Gastrocnemius medialis (tissue), 4 donors: Measurements from ENCODE around the gene SAC3D1. TPM values are rescaled to one million over a fixed set of nuclear protein-coding genes. Genes with fewer than 3 reads are reported as not detected.

Experiments used
- ATAC-seq, 2 donors: fragments of 150-250 bp; one replicate each; pipeline ENCODE4 v1.9.1; 2016
- DNase-seq, 2 donors: peaks; one replicate each; pipeline ENCODE4 v3.0.0-alpha.2; 2019
- H3K27ac ChIP-seq, 4 donors: fragments of 200-600 bp; sonication (generic); 1 replicate in 1 of 4; 2 replicates in 3 of 4; pipeline ENCODE4 v1.5.1; 2016 to 2018; ENCODE audit warnings: mild to moderate bottlenecking in 2 of 4, moderate library complexity in 1 of 4
- H3K27me3 ChIP-seq, 3 donors: fragments of 200-600 bp; sonication (generic) in 2 of 3; 1 replicate in 1 of 3; 2 replicates in 2 of 3; pipeline versions ENCODE4 v1.5.1 to v1.6.0; 2016 to 2019; ENCODE audit warnings: mild to moderate bottlenecking in 1 of 3, moderate library complexity in 1 of 3
- H3K36me3 ChIP-seq, 2 donors: fragments of 200-600 bp; sonication (generic) in 1 of 2; one replicate each; pipeline ENCODE4 v1.5.1; 2017 to 2018
- H3K4me1 ChIP-seq, 2 donors: fragments of 200-600 bp; sonication (generic) in 1 of 2; one replicate each; pipeline ENCODE4 v1.5.1; 2016 to 2017; ENCODE audit warnings: mild to moderate bottlenecking in 2 of 2
- H3K4me3 ChIP-seq, 4 donors: fragments of 200-600 bp; sonication (generic) in 3 of 4; 1 replicate in 1 of 4; 2 replicates in 3 of 4; pipeline ENCODE4 v1.5.1; 2016 to 2019; ENCODE audit warnings: mild to moderate bottlenecking in 2 of 4
- H3K9me3 ChIP-seq, 3 donors: fragments of 200-600 bp; sonication (generic) in 2 of 3; 1 replicate in 1 of 3; 2 replicates in 2 of 3; pipeline ENCODE4 v1.5.1; 2016 to 2019
- POLR2A ChIP-seq, 2 donors: fragments of 450-650 bp; IDR thresholded peaks; one replicate each; pipeline ENCODE4 v1.6.1; 2017; ENCODE audit warnings: antibody characterized with exemption in 2 of 2, mild to moderate bottlenecking in 2 of 2, moderate library complexity in 2 of 2
- in situ Hi-C, 4 donors: fragments of 200-750 bp; cut with MboI; loops; one replicate each; pipeline versions ENCODE4 v1.15.0 to v1.8.0; 2017; ENCODE audit warnings: low sequenced_read_pairs in 4 of 4
- intact Hi-C: fragments of 100-400 bp; cut with DNase I; formaldehyde crosslinking; loops from one replicate; pipeline ENCODE4 v1.15.1; 2023; ENCODE audit warnings: low total_unique reads
- total RNA-seq, 4 donors: library from RNA; depleted of rRNA; stranded (reverse); fragments of >200 nt; gene quantifications; one replicate each; pipeline versions ENCODE4 v1.1.0 to v1.2.3, GENCODE V29; 2016
- TF ChIP-seq, protein P1 (sequence below), 5 experiments: fragments of 450-650 bp in 3 of 5; fragments of 200-600 bp in 2 of 5; sonication (generic) in 2 of 5; IDR thresholded peaks in 4 of 5; conservative IDR thresholded peaks in 1 of 5; 1 replicate in 4 of 5; 2 replicates in 1 of 5; pipeline ENCODE4 v1.5.1; 2016 to 2019; ENCODE audit warnings: antibody characterized with exemption in 5 of 5, mild to moderate bottlenecking in 3 of 5, moderate library complexity in 3 of 5

SAC3D1 gene
- total RNA-seq, 4 donors from 2014 or later: 9.0 to 27.2 (median 14.4) TPM

DNA sequence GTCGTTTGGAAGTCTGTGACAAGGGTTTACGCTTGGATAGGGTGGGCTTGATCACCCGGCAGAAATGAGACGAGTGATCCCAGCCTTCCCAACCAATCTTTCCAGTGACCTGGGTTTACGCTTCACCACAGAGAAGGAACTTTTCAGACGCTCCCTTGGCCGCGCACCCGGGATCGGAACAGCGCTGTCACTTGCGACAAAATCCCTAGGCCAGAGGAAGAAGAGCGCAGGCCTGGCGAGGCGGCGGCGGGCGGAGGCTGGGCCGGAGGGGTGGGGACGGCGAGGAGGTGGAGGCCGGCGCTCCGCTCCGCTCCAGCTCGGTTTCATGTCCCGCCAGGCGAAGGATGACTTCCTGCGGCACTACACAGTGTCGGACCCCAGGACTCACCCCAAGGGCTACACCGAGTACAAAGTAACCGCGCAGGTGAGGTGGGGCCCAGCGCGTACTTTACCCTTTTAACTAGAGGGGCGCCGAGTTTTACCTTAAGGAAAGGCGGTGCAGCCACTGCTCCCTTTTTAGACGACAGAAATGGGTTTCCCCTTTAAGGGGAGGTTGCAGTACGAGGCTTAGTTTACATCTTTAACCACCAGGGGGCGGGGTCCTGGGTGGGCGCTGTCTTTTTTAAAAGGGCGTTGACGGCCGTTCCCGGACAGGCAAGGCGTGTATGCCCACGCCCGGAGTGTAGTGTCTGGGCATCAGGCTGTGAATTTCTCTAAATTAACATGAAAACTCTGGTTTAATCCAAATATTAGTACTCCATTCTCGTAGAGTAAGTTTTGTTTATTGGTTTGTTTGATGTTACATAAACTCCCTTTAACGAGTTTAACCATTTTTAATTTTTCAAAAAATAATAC is 13.6 kb upstream of the SAC3D1 start, which contains the start of gene SNX15:
SNX15 (plus strand) TSS at position 227 of the 855 bp plus-strand sequence; CDS start at position 326, 99 bp downstream.
- Histone ChIP-seq H3K4me3 (peak within 1 kb of the TSS; percentile 61 to 73 (median 70)), H3K9me3 (no peaks in the 10 kb centered on the region), H3K27me3 (no peaks in the 10 kb centered on the region), H3K4me1 (peaks cover 12 to 13% of the 10 kb centered on the region in 2 donors), H3K27ac (peak within 1 kb of the TSS; percentile 83 to 94 (median 89)), H3K36me3 (peaks cover 0 to 12% of the 10 kb centered on the region in 2 donors)
- in situ Hi-C loops: loop anchor here in 2 of 4 donors (5.0 to 10.0 kb wide), 2 partner anchors 103 to 110 kb away; partner anchors contain the start of genes ATG2A (in 1 of the 2) and PPP2R5B (in 1 of the 2)
- TF ChIP-seq, protein P1, sequence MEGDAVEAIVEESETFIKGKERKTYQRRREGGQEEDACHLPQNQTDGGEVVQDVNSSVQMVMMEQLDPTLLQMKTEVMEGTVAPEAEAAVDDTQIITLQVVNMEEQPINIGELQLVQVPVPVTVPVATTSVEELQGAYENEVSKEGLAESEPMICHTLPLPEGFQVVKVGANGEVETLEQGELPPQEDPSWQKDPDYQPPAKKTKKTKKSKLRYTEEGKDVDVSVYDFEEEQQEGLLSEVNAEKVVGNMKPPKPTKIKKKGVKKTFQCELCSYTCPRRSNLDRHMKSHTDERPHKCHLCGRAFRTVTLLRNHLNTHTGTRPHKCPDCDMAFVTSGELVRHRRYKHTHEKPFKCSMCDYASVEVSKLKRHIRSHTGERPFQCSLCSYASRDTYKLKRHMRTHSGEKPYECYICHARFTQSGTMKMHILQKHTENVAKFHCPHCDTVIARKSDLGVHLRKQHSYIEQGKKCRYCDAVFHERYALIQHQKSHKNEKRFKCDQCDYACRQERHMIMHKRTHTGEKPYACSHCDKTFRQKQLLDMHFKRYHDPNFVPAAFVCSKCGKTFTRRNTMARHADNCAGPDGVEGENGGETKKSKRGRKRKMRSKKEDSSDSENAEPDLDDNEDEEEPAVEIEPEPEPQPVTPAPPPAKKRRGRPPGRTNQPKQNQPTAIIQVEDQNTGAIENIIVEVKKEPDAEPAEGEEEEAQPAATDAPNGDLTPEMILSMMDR (IDR thresholded peaks at IDR 0.05 in 4 of 5, conservative IDR thresholded peaks at IDR 0.05 in 1 of 5): peak in 4 of 5 experiments; percentile 77 to 88 (median 83)
- TF ChIP-seq POLR2A (IDR thresholded peaks at IDR 0.05): peak; percentile 71 to 82
- DNase-seq: peak; percentile 92 to 93
- intact Hi-C loops: loop anchor here (1.0 to 5.0 kb wide), 8 partner anchors 13 to 890 kb away; partner anchors contain the start of genes ARL2, ATG2A, C11orf68 and CDCA5
- peak; percentile 99 to 100 for ATAC-seq

DNA sequence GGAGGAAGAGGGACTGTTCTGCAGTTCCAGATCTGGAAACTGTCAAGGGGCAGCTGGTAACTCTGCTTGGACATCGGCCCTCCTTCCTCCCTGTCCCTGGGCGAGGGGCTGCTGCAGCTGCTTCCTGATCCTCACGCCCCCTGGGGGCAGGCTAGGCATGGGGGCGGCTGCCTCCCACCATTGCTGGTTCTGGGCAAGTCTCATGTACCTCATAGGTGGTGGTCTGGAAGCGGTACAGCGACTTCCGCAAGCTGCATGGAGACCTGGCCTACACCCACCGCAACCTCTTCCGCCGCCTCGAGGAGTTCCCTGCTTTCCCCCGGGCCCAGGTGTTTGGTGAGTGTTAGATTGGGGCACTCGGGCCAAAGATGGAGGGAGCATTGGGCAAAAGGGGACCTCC is 8.8 kb upstream of the SAC3D1 start:
- H3K9me3 ChIP-seq: no peaks in the 10 kb centered on the region
- H3K36me3 ChIP-seq: peaks cover 0 to 43% of the 10 kb centered on the region in 2 donors
- TF ChIP-seq, protein P1 (IDR thresholded peaks at IDR 0.05 in 4 of 5, conservative IDR thresholded peaks at IDR 0.05 in 1 of 5): no peak
- no peak for TF ChIP-seq POLR2A (IDR thresholded peaks at IDR 0.05)
- peaks cover 9% of the 10 kb centered on the region in 2 donors for H3K4me1 ChIP-seq
- in situ Hi-C loops: no loop called here
- H3K4me3 ChIP-seq: no peak overlapping the region
- intact Hi-C loops: no loop called here
- no peaks in the 10 kb centered on the region for H3K27me3 ChIP-seq
- DNase-seq (no peak), ATAC-seq (no peak)
- no peak overlapping the region for H3K27ac ChIP-seq

DNA sequence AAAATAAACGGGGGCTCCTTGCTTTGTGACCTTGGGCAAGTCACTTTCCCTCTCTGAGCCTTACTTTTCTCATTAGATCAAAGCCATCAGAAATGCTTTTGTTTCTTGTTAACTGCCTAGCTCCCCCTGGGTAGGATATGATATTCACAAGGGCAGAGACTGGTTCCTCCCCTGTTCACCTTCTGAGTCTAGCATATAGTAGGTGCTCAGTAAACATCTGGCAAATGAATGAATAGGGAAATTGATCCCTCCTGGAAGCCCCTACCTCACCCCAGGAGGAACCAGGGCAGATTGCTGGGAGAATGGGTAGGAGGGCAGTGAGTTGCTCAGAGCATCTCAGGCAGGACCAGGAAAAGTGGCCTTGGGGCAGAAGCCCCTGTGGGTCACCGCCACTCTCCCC is 6.6 kb upstream of the SAC3D1 start:
- intact Hi-C loops (no loop called here), in situ Hi-C loops (no loop called here)
- peaks cover 0 to 53% of the 10 kb centered on the region in 2 donors for H3K36me3 ChIP-seq
- H3K9me3 ChIP-seq: no peaks in the 10 kb centered on the region
- TF ChIP-seq POLR2A (IDR thresholded peaks at IDR 0.05): no peak
- TF ChIP-seq, protein P1 (IDR thresholded peaks at IDR 0.05 in 4 of 5, conservative IDR thresholded peaks at IDR 0.05 in 1 of 5): no peak
- ATAC-seq (no peak), DNase-seq (no peak)
- no peak overlapping the region for H3K4me3 ChIP-seq
- H3K27me3 ChIP-seq: no peaks in the 10 kb centered on the region
- no peak overlapping the region for H3K27ac ChIP-seq
- no peaks in the 10 kb centered on the region for H3K4me1 ChIP-seq

DNA sequence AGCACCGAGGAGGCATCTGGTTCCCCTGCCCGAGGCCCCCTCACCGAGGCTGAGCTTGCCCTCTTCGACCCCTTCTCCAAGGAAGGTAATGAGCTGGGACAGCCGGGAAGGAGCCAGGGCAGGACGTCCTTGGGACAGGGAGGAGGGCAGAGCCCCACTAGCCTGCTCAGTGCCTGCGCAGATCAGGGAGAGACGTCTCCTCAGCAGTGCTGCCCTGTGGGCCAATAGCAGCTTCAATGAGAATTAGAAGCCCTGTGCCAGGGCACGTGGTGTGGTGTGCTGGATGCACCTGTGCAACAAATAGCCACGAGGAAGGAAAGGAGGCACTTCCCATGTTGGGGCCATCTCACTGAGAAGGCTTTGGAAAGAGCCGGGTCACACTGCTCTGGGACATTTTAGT is 5.4 kb upstream of the SAC3D1 start:
- no peak for DNase-seq
- in situ Hi-C loops: no loop called here
- H3K4me1 ChIP-seq: peaks cover 5 to 6% of the 10 kb centered on the region in 2 donors
- H3K27me3 ChIP-seq: no peaks in the 10 kb centered on the region
- H3K27ac ChIP-seq: no peak overlapping the region
- H3K4me3 ChIP-seq: no peak overlapping the region
- no peaks in the 10 kb centered on the region for H3K9me3 ChIP-seq
- ATAC-seq: no peak
- H3K36me3 ChIP-seq: peaks cover 0 to 53% of the 10 kb centered on the region in 2 donors
- TF ChIP-seq, protein P1 (IDR thresholded peaks at IDR 0.05 in 4 of 5, conservative IDR thresholded peaks at IDR 0.05 in 1 of 5): no peak
- intact Hi-C loops: no loop called here
